ENCODE results near the gene TCF7L2.

The TCF7L2 gene

DNA sequence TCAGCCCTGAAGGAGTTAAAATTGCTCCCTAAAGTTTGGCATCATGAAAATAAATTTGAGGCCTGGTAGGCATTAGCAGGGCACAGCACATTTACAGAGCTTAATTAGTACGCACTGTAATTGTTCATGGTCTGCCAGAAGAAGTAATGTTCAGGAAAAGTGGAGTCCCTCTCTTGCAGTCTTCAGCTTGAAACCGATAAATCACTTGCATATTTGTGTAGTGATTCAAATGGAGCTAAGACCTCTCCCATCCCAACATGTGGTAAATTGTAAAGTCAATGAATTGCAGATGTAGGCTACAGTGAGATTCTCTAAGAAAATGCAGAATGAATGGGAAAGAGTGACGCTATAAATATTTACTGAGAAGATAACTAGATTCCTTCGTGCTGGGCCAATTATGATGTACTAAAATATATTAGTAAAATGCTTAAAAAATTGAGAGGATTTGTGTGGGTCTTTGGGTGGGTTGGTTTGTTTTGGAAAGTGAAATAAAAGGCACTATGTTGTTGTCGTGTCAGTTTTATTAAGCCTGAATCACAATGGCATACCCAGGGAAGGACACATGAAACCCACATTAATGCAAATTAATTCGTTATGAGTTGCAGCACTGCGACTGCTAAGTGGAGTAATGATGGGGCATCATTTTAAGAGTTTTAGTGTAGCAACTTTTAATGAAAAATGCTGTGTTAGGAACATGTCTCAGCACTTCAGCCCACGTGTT is 8.4 kb downstream of the TCF7L2 start:
- Mint-ChIP-seq H3K27ac (peak overlapping the region; percentile 69 to 100 (median 97)), H3K36me3 (ENCODE audit: low read depth) (peaks cover 23% of the 10 kb centered on the region), H3K9me3 (no peaks in the 10 kb centered on the region), H3K27me3 (ENCODE audit: low read depth) (no peaks in the 10 kb centered on the region), H3K4me3 (peak overlapping the region; percentile 3 to 36 (median 8)), H3K4me1 (peaks cover 89% of the 10 kb centered on the region)
- TF ChIP-seq, protein P1, sequence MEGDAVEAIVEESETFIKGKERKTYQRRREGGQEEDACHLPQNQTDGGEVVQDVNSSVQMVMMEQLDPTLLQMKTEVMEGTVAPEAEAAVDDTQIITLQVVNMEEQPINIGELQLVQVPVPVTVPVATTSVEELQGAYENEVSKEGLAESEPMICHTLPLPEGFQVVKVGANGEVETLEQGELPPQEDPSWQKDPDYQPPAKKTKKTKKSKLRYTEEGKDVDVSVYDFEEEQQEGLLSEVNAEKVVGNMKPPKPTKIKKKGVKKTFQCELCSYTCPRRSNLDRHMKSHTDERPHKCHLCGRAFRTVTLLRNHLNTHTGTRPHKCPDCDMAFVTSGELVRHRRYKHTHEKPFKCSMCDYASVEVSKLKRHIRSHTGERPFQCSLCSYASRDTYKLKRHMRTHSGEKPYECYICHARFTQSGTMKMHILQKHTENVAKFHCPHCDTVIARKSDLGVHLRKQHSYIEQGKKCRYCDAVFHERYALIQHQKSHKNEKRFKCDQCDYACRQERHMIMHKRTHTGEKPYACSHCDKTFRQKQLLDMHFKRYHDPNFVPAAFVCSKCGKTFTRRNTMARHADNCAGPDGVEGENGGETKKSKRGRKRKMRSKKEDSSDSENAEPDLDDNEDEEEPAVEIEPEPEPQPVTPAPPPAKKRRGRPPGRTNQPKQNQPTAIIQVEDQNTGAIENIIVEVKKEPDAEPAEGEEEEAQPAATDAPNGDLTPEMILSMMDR (IDR thresholded peaks at IDR 0.05; ENCODE audit: unreplicated experiment in 3 of 3), result no peak

DNA sequence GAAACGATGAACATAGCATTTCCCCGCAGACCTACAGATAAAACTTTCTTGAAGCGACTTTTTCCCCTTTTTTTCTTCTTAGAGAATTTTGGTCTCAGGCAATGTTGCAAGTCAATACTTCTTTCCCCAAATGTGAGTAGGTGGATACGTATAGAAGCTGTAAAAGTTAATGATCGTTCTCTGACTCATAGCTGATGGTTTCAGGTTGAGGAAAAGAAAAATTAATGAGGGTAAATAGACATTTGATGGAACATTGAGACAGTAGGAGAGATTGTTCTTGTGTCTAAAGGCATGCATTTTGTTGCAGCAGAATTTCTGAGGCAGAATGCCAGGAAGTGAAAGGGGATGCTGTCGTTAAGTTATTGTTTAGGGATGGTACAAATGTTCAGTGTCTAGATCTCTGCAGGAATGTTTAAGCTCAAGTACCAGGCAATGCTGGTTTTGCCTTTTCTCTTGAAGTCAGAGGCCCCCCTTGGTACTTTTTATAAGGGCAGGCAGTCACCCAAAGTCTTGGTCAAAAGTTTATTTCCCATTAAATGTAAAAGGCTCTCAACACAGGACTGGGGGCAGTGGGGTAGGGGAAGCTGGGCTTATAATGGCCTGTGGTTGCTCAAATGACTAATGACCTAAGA is 9.3 kb downstream of the TCF7L2 start:
- H3K36me3 Mint-ChIP-seq (ENCODE audit: low read depth), result peaks cover 30% of the 10 kb centered on the region
- H3K4me3 Mint-ChIP-seq, result peak overlapping the region; percentile 3 to 36 (median 13)
- H3K27me3 Mint-ChIP-seq (ENCODE audit: low read depth), result no peaks in the 10 kb centered on the region
- H3K27ac Mint-ChIP-seq, result peak overlapping the region; percentile 69 to 100 (median 97)
- TF ChIP-seq, protein P1 (IDR thresholded peaks at IDR 0.05; ENCODE audit: unreplicated experiment in 3 of 3), result no peak
- H3K4me1 Mint-ChIP-seq, result peaks cover 89% of the 10 kb centered on the region
- H3K9me3 Mint-ChIP-seq, result no peaks in the 10 kb centered on the region

DNA sequence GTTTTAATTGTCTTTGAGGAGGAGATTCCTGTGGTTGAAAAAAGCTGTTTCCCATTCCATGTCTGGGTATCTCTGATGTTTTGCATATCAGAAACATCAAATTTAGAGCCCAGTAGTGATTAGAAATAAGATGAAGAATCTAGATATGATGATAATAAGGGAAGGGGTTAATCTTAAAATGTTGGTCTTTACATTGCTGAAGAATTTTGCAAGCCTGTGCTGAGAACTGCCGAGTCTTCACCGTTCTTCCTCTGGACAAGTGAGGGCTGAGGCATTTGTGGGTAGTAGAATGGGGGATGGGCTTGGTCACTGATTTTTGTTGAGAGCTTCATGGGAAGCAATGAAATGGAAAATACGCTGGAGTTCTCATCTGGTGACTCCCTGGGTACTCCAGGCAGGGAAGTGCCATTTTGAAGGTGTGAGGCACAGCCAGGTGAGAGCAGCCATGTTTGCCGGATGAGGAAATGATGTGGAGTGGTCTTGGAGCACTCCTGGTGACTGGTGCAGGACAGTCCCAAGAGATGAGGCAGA is 10.2 kb downstream of the TCF7L2 start:
- Mint-ChIP-seq H3K9me3 (no peaks in the 10 kb centered on the region), H3K36me3 (ENCODE audit: low read depth) (peaks cover 38% of the 10 kb centered on the region), H3K27ac (peak overlapping the region; percentile 10 to 69 (median 52)), H3K4me1 (peaks cover 89% of the 10 kb centered on the region), H3K27me3 (ENCODE audit: low read depth) (no peaks in the 10 kb centered on the region), H3K4me3 (peak overlapping the region in 1 of 3 experiments; percentile 3)
- TF ChIP-seq, protein P1 (IDR thresholded peaks at IDR 0.05; ENCODE audit: unreplicated experiment in 3 of 3), result no peak

DNA sequence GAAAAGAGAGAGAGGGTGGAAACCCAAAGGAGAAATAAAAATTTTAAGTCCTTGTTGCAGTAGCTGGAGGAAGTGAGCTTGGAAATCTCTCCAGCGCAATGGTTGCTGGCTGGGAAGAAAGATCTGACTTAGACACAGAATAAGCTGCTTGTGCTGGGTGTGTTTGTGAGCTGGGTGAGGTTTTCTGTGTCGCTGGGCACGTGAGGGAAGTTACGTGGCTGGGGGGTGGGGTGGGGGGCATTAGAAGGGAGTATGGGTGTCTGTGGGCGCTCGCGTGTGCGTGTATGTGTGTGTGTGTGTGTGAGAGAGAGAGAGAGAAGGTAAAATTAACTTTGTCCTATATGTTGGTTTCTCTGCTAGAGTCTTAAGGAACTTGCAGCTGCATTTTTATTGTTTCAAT is 11.6 kb downstream of the TCF7L2 start:
- peaks cover 48% of the 10 kb centered on the region for H3K36me3 Mint-ChIP-seq (ENCODE audit: low read depth)
- H3K27ac Mint-ChIP-seq, result peak overlapping the region; percentile 47 to 74 (median 57)
- H3K9me3 Mint-ChIP-seq, result no peaks in the 10 kb centered on the region
- no peak overlapping the region for H3K4me3 Mint-ChIP-seq
- H3K27me3 Mint-ChIP-seq (ENCODE audit: low read depth), result no peaks in the 10 kb centered on the region
- TF ChIP-seq, protein P1 (IDR thresholded peaks at IDR 0.05; ENCODE audit: unreplicated experiment in 3 of 3), result no peak
- peaks cover 86% of the 10 kb centered on the region for H3K4me1 Mint-ChIP-seq

DNA sequence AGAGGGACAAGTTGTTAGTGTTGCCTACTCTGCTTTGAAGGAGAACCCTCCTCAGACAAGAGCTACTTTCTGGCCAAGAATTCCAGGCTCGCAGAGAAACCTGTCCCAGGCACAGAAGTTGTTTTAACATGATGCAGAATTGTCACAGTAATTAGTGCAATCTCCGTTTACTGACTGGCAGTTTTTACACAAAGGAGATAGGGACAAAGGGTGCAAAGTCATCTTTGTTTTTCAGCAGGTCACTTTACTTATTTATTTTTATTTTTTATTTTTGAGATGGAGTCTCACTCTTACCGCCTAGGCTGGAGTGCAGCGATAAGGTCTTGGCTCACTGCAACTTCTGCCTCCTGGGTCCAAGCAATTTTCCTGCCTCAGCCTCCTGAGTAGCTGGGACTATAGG is 12.3 kb downstream of the TCF7L2 start:
- no peaks in the 10 kb centered on the region for H3K27me3 Mint-ChIP-seq (ENCODE audit: low read depth)
- H3K4me1 Mint-ChIP-seq, result peaks cover 86% of the 10 kb centered on the region
- TF ChIP-seq, protein P1 (IDR thresholded peaks at IDR 0.05; ENCODE audit: unreplicated experiment in 3 of 3), result no peak
- peak overlapping the region; percentile 47 to 74 (median 57) for H3K27ac Mint-ChIP-seq
- H3K9me3 Mint-ChIP-seq, result no peaks in the 10 kb centered on the region
- peaks cover 55% of the 10 kb centered on the region for H3K36me3 Mint-ChIP-seq (ENCODE audit: low read depth)
- H3K4me3 Mint-ChIP-seq, result no peak overlapping the region

Measured in nephron (organoid).